HG03442 (cell line): Measurements from ENCODE around the gene MARCHF3.
"Not testable (repeated sequence)": the region's sequence is repeated elsewhere in the genome, so short reads cannot be mapped to it uniquely, and the experiment has no call there.

ENCODE experiments used
- ATAC-seq: cut with Tn5 transposase; IDR thresholded peaks from one replicate; pipeline ENCODE4 v1.9.1; 2021; ENCODE audit warnings: mild to moderate bottlenecking, moderate library complexity; ENCODE audit not compliant: unreplicated experiment

Gene MARCHF3

DNA sequence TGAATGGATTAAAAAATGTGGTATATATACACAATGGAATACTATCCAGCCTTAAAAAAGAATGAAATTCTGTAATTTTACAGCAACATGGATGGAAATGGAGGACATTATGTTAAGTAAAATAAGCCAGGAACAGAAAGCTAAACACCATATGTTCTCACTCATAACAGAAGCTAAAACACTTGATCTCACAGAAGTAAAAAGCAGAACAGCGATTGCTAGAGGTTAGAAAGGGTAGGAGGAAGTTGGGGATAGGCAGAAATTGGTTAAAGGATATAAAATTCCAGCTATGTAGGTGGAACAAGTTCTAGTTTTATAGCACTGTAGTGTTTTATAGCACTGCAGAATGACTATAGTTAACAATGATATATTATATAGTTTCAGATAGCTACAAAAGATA, 15.8 kb downstream of the MARCHF3 start:
- peak; percentile 62 for ATAC-seq

DNA sequence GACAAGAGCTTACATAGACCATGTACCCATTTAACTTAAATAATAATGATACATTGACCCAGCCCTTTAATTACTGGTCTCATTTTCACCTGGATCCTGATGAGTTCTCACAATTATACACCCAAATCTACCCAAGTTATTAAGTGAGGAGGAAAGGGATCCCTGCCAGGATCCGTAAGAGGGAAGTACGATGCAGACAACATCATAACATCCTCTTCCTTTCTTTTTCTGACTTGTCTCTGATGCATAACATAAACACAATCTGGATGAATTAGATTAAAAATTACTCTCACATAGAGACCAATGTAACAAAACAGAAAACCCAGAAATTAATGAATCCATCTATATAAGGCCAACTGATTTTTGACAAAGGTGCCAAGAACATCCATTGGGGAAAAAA, 17.0 kb downstream of the MARCHF3 start:
- ATAC-seq: no peak

DNA sequence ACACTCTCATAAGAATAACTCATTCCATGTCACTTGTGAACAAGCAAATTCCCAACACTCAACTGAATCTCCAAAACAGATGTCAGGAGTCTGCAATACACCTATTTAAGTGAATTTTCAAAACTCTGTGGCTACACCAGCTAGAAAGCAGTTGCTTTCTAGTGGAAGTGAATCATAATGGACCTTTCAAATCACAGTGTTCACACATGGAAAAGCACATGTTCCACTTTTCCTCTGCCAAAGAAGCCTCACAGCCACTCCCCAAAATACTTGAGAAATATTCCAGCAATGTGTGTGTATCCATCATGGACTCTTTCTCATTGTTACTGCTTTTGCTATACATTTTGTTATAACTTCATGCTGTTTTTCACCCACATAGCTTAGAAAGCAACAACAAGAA, 17.4 kb downstream of the MARCHF3 start:
- ATAC-seq: no peak

DNA sequence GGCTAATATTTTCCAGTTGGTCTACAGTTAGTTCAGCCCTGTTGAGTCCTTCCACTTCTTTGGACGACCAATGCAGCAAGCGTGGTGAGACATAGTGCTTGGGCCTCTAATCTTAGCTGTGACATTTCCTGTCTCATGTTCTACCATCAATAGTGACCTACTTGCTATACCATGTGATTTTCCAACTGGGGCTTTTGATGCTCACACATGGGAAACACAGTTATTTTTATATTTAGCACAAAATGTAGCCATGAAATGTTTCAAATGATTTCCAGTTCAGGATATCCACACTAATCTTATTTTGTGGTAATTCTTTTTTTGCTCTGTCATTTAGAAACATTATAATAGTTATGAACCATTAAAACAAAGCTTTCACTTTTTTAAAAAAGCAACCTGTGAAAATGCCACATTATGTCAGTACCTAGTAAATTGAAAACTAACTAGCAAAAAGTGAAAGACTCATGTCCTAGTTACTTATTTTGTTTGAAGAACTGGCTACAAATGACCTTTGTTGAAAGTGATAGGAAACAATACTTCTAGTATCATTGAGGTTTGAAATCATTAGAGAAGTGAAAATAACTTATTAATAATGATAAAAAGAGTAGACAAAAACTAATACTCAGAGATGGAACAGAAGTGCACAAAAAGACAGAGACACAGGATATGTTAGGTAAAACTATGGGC, 18.3 kb downstream of the MARCHF3 start:
- ATAC-seq: peak; percentile 73

DNA sequence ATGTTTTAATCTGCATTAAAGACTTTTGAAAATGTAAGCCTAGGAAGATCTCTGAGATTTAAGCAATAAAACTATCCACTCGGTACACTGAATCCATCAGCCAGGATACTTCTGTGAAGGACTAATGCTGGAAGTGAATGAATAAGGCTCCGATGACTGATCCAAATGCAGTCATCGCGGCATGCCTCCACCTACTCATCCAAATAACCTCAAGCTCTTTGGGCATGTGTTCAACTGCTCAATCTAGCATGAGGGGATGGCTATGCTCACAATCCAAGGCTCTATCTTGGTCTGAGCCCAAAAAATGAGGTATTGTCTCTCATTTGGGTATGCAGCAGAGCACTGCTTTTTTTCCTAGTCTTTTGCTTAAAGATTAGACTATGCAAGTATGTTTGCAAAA, 19.2 kb downstream of the MARCHF3 start:
- no peak for ATAC-seq

DNA sequence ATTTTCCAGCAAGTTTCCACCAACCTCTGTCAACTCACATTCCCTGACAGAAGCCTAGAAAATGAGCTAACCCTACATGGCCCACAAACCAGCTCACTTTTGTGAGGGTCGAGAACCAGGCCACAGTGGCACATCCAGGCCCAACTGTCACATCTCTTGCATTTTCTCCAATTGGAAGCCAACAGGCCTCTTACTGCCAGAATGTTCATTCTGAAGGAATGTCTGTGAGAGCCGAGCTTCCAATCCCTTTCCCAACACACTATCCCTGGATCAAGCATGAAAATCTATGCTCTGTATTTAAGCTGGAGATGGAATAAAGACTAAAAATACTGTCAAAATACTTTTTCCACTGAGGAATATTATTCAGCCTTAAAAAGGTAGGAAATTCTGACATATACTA, 20.0 kb downstream of the MARCHF3 start:
- no peak for ATAC-seq

DNA sequence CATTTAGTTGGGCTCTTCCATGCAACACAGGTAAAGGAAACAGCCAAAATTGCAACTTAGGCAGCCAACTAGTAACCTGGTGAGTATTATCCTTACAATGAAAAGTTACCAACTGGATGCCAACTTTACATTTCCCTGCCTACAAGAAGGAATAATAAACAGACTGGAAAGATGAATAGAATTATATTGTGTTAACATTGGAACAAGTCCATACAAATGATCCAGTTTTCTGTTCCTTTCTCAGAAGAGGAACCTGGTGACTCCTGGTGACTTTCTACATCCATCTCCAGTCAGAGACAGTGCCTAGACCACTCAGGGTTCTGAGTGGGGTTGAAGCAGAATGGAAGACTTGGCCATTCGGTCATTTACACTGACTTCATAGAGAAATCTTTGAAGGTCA, 20.6 kb downstream of the MARCHF3 start:
- ATAC-seq: no peak

DNA sequence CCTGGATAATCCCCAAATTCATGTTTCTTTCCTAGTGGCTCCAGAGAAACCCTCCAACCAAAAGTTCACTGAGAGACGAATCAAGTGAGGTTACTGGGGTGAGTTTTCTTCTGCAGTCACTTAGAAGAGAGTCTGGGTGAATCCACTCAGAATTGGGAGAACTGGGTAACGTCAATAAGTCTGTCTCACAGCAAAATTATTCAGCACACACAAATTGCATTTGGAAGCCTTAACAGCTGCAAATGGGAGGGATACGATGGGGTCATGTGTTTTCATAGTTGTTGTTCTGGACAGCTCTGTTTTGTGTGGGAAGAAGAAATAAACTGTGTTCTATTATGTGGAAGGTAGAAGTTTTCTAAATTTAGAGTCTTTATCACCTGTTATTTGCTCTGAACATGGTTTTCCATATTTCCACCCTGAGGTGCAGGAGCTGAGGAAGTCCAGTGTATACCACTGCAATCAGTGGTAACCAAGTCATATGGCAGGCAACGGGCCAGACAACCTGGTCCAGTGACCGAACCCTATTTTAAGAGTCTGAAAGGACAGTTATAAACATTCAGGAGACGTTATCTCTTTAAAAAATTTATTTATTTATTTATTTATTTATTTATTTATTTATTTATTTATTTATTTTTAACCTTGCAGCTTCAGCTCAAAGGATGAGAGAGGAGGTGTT, 21.9 kb downstream of the MARCHF3 start:
- ATAC-seq: no peak

DNA sequence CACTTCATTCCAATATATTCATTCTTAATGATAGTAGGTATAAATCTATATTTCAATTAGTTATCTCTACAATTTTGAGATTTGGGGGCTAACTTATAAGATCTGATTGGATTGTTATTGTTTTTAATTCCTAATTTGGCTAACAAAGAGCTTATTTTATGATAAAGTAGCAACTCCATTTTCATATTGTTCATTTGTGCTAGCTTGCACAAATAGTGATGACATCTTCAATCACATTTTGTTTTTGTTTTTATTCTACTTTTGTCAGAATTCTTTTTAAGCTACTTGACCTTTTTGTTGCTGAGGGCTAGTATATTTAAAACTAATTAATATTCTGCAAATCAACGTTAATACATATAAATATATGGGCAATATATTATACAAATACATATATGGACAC, 22.8 kb downstream of the MARCHF3 start:
- ATAC-seq: no peak

DNA sequence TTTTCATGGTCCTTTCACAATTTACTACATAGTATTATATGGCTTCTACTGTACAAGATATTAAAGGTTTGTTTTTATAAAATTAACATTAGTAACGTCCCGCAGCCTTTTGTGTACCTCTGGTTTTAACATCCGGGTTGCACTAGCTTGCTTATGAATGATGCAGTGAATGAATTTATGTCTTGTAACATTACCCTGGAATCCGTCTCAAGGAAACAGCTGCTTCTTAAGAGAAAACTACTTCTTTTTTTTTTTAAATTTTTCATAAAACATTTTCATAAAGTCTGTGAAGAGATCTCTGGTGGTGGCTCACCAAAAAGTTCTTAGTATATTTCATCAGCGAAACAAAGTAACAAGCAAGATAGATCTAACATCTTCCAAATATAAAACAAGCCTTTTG, 23.6 kb downstream of the MARCHF3 start:
- ATAC-seq: no peak

DNA sequence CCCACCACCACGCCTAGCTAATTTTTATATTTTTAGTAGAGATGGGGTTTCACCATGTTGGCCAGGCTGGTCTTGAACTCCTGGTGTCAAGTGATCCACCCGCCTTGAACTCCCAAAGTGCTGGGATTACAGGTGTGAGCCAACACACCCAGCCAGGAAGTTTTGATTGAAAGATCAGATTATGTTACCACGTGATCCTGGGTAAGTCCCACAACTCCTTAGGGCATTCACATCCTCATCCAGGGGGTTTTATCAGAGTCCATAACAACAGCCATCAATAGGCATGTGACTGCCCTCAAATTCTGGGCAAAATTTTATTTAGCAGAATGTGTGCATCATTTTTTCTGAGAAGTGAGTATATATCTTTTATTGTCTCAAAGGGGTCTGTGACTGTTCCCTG, 25.1 kb downstream of the MARCHF3 start:
- not testable (repeated sequence) for ATAC-seq

DNA sequence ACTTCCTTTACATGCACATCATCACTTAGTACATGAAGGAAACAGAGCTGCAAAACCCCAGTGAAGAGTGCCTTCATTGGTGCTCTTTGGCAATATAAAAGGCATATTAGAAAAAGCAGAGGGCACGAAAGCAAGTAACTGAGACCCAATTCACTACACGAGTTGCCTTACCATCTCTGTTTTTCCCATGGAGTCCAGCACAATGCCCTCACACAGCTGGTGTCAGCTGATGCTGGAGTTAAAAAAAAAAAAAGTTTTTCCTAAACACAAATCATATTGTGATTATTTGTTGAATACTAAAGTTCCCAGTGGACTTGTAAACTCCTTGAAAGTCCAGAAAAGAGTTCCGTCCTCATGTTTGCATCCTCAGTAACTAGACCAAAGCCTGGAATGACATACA, 25.6 kb downstream of the MARCHF3 start:
- no peak for ATAC-seq

DNA sequence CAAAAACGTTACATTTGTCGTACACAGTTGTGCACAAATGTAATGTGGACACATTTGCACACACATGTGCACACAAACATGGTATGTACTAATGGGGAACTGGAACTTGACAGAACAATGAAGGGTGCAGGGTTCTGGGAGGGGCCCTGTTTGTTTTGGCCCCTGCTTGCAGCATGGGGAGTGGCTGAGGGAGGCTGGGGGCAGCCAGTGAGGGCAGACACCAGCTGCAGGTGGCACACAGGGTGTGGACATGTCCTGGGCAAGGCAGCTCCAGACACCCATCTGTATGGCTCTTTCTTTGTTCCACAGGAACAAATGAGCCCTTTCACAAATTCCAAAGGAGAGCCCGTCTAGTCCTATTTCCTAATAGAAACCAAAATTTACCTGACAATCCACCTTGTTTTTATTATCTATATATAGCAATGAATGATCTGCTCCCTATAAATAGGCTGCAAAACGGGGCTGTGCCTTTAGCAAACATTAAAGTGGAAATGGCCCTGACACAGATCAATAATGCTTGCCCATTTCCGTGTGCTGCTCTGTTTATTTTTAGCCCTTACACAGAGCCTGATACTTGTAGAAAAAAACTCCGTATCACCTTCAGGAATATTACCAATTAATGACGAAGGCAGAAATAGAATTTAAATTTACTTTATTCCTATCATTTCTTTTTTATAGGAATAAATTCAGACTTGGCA, 26.4 kb downstream of the MARCHF3 start:
- no peak for ATAC-seq

DNA sequence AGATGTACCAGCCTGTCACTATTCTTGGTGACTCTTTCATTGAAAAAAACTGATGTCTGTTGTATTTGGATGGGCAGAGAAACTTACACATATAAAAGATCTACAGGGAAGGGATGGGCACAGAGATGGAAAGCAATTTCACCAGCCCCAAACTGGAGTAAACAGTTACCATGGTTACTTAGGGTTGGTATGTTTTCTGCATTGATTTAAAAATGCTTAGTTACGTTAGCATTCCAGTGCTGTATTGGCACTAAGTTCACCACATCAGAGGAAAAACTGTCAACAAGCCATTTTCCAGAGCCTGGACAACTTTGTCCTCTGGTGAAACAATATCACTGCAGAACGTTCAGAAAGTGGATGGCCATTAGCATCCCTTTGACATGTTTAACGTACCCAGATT, 28.0 kb downstream of the MARCHF3 start:
- no peak for ATAC-seq

DNA sequence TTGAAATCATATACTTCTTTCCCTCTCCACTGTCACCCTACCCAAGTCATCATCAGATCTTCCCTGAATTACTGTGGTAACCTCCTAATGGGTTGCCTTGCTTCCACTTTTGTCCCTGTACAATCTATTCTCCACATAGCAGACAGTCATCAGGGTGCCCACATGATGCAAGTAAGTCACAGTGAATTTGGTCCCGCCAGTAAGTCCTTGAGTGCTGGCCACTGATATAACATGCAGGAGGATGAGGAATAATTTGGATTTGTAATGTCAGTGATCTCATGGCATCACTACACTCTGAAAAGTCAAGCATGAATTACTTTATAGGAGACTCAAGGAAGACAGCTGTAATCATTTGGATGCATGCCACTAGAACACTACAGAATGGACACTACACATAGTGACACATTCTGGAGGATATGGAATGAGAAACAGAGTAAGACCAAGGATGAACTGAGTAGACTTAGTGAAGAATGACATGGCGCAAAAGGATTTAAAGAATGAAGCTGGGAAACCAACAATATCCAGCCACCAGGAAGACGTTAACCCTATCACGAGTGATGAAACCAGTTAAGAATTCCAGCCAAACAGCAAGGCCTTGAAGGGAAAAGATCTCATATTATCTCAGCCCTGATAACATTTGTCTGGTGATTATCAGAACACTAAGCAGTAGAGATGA, 28.6 kb downstream of the MARCHF3 start:
- ATAC-seq: no peak

DNA sequence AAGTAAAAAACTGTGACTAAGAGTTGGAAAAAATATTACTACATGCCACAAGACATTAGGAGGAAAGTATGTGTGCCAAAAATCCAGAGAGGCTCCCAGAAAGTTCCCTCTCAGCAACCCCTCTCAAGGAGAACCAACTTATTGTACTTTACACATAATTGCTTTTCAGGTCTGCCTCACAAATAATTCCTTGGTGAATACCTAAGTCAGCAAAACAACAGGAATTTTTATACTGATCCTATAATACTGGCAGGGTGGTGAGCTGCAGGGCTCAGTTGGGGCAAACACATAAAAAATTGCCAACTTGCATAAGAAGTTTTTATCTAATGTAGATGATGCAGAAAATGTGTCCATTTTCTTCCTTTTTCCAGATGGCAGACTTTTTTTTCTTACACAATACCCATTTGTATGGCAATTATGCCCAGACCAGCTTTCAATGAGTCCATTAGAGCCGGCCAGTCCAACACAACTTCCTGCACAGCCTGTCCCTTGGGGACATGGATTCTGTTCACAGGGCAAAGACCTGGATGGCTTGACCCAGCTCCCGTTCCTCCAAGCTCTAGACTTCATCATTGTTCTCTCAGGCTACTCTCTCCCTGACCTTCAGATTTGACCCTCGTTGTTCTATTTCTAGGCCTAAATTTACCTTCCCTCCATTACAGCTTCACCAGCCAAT, 31.3 kb downstream of the MARCHF3 start:
- ATAC-seq: no peak

DNA sequence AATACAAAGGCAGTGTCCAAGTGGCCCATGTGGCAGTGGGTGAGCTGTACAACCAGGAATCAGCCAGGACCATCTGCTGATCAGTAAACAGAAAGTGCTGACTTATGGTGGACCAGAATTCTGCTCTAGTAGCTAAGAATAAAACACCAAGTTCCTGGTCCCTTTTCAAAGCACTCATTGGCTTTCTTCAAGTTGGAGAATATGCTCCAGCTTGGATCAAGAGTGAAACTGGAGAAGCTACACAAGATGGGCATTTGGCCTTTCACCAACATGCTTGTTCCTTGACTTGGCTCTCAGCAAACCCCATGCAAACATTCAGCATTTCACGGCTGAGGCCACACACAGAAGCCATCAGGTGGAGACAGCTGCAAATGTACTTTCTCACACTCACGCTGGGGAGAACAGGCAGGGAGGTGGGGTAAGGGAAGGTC, 32.1 kb downstream of the MARCHF3 start:
- peak; percentile 77 for ATAC-seq

DNA sequence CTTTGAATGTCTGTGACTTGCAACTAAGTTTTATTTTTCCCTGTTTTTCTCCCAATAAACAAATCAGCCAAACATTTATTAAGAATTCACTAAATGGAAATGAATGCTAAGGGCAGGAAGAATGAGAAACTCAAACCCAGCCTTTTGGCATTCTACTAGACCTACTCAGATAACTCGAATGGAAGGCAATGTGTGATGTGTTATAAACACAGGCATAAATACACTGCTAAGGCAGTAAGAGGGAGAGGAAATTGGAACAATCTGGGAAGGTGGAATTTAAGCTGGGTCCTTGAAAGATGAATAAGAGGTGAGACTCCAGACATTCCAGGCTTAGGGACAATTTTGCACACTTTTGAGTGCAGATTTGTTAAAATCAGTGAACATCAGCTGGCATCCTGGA, 34.7 kb downstream of the MARCHF3 start:
- ATAC-seq: no peak

DNA sequence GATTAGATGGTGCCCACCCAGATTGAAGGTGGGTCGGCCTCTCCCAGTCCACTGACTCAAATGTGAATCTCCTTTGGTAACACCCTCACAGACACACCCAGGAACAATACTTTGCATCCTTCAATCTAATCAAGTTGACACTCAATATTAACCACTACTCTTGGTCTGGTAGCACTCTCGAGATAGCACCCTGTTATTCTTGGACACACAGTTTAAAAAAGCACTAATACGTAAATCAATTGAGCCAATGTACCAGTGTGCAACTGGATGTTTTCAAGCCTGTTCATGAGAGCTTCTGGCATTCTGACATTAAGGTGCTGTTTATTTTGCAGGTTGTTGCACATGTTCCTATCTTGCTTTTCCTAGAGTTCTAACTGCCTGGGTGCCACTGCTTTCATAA, 35.3 kb downstream of the MARCHF3 start:
- no peak for ATAC-seq

DNA sequence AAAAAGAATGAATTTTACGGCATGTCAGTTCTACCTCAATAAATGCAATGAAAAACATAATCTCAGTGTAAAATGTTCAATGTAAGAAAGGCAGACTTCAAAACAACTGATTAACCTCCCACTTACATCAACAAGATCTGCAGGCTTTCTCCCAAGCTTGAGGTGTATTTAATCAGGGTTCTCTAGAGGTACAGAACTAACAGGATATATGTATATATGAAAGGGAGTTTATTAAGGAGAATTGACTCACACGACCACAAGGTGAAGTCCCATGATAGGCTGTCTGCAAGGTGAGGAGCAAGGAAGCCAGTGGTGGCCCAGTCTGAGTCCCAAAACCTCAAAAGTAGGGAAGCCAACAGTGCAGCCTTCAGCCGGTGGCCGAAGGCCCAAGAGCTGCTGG, 35.9 kb downstream of the MARCHF3 start:
- ATAC-seq: no peak

DNA sequence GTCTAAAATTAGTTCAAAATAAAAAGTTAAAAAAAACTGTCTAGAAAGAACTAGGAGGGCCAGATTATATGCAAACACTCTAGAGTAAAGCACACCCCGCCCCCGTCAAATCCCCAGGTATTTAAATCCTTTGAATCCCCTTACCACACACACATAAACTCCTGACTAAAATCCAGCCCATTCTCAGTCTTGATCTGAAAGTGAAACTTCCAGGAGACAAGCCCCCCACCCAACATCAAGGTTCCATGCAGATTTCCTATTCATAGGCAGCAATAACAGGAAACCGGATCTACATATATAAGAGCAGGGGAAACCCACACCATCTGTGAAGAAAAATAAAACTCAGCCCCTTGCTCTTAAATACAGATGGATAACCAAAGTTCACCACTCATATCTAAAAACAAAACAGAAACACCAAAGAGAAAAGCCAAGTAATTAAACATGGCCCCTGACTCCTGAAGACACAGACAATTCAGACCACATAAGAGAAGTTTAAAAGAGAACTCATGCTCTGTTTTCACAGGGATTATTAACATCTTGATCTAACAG, 42.3 kb downstream of the MARCHF3 start:
- ATAC-seq: peak; percentile 96
